Measurements from ENCODE around the gene MYBPC3. TPM values are rescaled to one million over a fixed set of nuclear protein-coding genes. Genes with fewer than 3 reads are reported as not detected.

MYBPC3 gene
- total and polyA plus RNA-seq, 2 experiments from 2014 or later = not detected

GRCh38 chr11:47325271-47326041, 27.0 kb downstream of the MYBPC3 start:
- H3K9me3 Mint-ChIP-seq = no peaks in the 10 kb centered on the region
- no peak overlapping the region for H3K27ac Mint-ChIP-seq
- H3K4me1 Mint-ChIP-seq = no peaks in the 10 kb centered on the region
- no peak overlapping the region for H2AFZ ChIP-seq
- H3K4me2 ChIP-seq = no peak overlapping the region
- peaks cover 5% of the 10 kb centered on the region; the same call in 1 of the 2 replicates for H3K36me3 ChIP-seq (ENCODE audit: insufficient read depth)
- peaks cover 9% of the 10 kb centered on the region for H3K27me3 Mint-ChIP-seq (ENCODE audit: insufficient read depth, low read depth, poor library complexity)
- no peaks in the 10 kb centered on the region for H3K79me2 ChIP-seq (replicated peaks; ENCODE audit: insufficient read depth)
- no peak overlapping the region for H3K4me3 Mint-ChIP-seq
- no peak overlapping the region for H3K4me3 ChIP-seq
- H3K27ac ChIP-seq (ENCODE audit: low read depth) = no peak overlapping the region
- no peaks in the 10 kb centered on the region for H3F3A ChIP-seq (replicated peaks; ENCODE audit: low read depth)
- H3K27me3 ChIP-seq (ENCODE audit: insufficient read depth) = no peaks in the 10 kb centered on the region
- DNase-seq (ENCODE audit: low spot score) (no peak), ATAC-seq (no peak)
- no peak for TF ChIP-seq ZNF114 (CRISPR knock-in tag; IDR thresholded peaks at IDR 0.05)
- TF ChIP-seq ZNF331 (CRISPR knock-in tag; IDR thresholded peaks at IDR 0.05; ENCODE audit: low read depth) = no peak
- no peak for TF ChIP-seq CREB1 (CRISPR knock-in tag; IDR thresholded peaks at IDR 0.05; ENCODE audit: low read depth)
- no peak for TF ChIP-seq REST (IDR thresholded peaks at IDR 0.05; ENCODE audit: unreplicated experiment)
- no peak for TF ChIP-seq EZH2phosphoT487 (IDR thresholded peaks at IDR 0.05; ENCODE audit: unreplicated experiment)
- TF ChIP-seq EZH2 (IDR thresholded peaks at IDR 0.05; ENCODE audit: low read depth, unreplicated experiment) = no peak
- TF ChIP-seq, protein P1, sequence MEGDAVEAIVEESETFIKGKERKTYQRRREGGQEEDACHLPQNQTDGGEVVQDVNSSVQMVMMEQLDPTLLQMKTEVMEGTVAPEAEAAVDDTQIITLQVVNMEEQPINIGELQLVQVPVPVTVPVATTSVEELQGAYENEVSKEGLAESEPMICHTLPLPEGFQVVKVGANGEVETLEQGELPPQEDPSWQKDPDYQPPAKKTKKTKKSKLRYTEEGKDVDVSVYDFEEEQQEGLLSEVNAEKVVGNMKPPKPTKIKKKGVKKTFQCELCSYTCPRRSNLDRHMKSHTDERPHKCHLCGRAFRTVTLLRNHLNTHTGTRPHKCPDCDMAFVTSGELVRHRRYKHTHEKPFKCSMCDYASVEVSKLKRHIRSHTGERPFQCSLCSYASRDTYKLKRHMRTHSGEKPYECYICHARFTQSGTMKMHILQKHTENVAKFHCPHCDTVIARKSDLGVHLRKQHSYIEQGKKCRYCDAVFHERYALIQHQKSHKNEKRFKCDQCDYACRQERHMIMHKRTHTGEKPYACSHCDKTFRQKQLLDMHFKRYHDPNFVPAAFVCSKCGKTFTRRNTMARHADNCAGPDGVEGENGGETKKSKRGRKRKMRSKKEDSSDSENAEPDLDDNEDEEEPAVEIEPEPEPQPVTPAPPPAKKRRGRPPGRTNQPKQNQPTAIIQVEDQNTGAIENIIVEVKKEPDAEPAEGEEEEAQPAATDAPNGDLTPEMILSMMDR (conservative IDR thresholded peaks at IDR 0.05; ENCODE audit: low read depth in 2 of 2) = no peak
- no peak for TF ChIP-seq ETS1 (IDR thresholded peaks at IDR 0.05)
- TF ChIP-seq JUNB (IDR thresholded peaks at IDR 0.05; ENCODE audit: unreplicated experiment) = no peak
- no peak for TF ChIP-seq POLR2AphosphoS5 (IDR thresholded peaks at IDR 0.05; ENCODE audit: low read depth)
- TF ChIP-seq NANOG (IDR thresholded peaks at IDR 0.05; ENCODE audit: borderline replicate concordance) = no peak
- no peak for TF ChIP-seq STAT1 (IDR thresholded peaks at IDR 0.05; ENCODE audit: unreplicated experiment)
- TF ChIP-seq ZNF462 (CRISPR knock-in tag; IDR thresholded peaks at IDR 0.05) = no peak
- no peaks in the 10 kb centered on the region; the same call in 1 of the 2 replicates for H4K20me1 ChIP-seq (replicated peaks; ENCODE audit: insufficient read depth)
- H3K36me3 Mint-ChIP-seq (ENCODE audit: low read depth) = peaks cover 31% of the 10 kb centered on the region
- H3K4me1 ChIP-seq (ENCODE audit: insufficient read depth) = no peaks in the 10 kb centered on the region
- no peaks in the 10 kb centered on the region for H3K9me2 ChIP-seq (ENCODE audit: insufficient read depth)

Measured in GM23338 (cell line).